ENCODE measurements around the gene PTPN14.

Gene PTPN14

DNA sequence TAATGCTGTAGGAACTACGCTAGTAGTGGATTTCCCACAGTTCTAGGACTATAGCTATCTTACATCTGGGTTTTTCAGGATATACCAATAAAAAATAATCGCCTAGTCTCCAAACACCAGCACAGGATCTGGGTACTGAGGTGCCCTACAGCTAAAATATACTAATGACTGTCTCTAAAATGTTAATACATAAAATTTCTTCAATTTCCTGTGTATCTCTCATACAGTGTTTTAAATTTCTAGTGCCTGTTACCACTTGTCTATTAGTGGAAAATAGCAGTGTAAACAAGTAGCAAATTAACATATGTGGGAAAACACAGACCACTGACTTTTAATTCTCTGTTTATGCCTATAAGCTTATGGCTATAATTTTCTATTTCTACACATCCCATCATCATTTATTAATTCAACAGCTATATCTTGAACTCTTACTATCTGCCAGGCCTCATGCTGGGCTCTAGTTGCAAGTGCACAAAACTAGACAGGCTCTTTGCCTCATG lies 16.1 kb upstream of the PTPN14 start:
- no peak for DNase-seq

DNA sequence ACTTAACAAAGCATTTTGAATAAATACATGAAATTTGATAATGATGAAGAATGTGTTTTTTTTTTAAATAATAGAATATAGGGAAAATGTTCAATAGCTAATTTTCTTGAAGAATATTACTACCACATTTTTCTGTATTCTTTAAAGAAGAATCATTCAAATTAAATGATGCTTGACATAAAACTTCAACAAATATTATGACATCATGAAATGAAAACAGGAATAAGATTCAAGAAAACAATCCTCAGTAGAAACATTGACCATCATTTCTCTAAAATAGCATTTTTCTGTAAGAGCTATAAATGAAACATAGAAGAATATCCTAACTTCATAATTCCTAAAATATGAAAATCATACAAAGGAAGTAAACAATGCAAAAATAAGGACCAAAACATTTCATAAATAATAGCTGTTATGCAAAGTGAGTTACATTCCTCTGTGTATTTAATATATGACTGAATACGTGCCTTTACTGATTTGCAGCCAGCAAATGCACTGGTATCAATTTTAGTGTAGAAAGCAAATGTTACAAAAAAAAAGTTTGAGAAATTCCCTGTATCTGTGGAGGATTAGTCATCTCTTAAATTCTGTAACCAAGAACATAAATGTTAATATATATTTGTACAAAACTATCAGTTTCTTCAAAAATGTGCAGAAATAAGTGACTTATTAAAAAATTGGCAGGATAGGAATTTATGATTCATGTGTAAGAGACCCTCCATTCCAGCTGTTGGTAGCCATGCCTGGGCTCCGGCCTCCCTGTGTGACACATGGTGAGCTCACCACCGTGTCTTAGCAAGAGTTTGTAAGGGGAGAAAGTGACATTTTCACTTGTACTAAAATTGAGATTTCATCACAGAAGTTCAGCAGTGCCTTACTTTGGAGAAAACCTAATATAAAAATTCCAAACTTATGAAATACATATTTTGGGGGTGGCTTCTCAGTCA lies 15.0 kb upstream of the PTPN14 start:
- no peak for DNase-seq

DNA sequence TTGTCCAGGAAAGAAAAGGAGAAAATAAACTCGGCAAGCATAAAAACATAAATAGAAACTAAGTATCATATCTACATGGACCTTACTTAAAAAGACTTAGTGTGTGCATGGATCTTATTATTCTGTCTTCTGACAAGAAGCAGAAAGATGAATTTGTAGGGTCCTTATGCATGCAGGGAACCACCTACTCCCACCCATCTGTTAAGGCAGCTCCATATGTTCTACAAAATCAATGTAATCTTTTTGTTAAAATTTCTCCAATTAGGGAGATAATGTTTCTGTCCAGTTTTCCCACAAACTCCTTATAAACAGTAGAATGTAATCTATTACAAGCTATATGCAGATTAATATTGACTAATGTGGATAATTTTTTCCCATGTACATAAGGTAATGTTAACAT lies 13.9 kb upstream of the PTPN14 start:
- DNase-seq: no peak

DNA sequence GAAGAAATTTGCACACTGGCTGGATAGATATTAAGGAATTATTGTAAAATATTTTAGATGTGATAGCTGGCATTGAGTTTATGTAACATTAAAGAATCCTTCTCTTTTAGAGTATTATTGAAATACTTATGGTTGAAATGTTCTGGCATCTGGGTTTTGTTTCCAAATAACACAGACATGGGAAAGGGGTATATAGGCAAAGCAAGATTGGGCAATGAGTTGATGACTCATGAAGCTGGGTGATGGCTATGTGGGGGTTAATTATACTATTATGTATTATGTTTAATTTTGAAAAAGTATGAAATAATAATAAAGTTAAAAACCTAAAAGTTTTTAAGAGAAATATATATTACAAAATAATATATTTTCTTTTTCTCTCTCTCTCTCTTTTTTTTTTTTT lies 12.5 kb upstream of the PTPN14 start:
- DNase-seq: no peak

DNA sequence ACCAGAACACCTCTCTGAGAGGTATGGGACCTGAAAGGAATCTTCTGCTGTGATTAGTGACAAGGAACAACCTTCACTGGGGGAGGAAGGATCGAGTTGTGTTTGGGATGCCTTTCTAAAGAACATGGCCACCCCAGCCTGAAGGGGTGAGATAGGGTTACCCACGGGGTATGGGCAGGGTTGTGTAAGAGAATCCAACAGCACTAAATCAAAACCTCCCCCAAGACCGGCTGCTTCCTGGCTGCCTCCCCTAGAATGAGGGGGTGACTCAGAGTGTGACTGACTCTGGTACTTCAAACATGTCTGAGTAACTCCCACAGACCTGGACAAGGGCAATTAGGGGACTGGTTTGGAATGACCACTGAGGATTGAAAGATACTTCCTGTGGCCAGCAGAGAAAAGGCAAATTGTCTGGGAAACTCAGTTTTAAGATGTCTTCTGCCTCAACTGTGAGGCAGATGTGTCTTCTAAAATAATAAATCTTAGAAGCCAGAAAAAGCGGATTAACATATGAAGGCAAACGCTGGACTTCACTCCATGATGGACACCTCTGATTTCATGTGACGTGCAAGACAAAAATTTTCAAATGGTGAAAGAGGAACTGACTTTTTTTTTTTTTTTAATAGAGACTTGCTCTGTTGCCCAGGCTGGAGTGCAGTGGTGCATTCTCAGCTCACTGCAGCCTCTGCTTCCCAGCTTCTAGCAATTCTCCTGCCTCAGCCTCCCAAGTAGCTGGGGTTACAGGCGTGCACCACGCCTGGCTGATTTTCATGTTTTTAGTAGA lies 6.7 kb upstream of the PTPN14 start:
- no peak for DNase-seq

DNA sequence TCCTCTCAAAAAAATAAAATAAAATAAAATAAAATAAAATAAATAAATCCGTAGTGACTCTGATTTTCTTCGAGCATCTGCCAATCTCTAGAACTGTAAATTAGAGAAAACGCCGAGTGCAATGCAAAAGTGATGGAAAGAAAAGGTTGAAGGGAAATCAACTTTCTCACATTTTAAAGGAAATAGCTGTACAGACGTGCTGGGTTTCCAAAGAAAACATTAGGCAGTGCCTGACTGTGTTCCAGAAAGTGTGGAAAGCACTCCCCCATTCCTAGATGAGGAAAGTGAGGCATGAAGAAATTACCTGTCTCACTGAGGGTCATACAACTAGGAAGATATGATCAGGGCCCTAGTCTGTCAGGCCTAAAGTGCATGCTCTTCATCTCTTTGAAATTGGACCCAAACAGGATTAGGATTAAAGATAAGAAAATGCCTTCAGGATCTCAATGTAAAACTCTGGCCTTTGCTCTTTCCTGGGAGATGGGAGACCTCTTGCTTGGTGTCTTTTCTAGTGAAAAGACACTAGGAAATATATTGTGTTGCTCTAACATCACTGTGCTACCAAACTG lies 1.8 kb upstream of the PTPN14 start:
- no peak for DNase-seq

DNA sequence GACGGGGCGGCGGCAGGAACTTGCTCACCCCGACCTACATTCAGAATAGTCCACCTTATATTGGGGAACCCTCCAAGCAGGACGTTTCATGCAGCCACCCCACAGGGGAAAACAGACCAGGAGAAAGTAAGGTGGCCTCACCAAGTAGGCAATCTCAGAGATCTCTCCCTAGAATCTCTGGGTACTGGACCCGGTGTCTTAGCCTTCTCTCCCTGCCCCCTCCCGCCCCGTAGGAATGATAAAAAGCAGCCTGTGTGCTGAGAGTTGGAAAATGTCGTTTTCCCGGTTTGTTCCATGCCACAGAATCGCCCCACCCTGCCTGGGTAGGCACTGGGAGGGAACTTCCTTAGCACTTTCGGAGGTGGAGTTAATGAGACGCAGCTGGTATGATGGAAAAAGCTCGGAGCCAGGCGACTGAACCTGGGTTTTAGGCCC lies 789 bp upstream of the PTPN14 start:
- DNase-seq: no peak

DNA sequence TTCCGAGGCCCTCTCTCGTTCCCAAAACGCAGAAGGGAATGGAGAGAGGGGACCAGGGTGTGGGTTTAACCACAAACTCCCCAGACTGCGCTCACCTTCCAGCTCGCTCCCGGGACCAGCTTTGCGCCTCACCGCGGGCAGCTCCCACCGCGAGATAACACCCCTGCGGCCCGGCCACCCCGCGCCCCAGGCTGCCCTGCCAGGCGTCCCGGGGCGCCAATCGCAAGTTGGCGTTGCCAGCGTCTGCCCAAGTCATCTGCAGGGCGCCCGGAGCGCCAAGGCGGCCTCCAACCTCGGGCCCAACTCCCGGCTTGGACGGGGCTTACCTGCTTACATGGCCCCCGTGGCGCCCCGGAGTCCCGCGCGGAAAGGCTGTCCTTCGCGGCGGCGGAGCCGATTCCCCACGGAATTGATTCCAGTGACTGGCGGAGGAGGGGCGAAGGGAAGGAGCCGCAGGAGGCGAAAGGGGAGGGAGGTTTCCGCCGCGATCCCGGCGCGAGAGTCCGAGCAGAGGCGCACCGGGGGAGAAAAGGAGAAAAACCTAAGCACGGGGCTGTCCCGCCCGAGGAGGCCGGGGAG lies 456 bp downstream of the PTPN14 start:
- no peak for DNase-seq

DNA sequence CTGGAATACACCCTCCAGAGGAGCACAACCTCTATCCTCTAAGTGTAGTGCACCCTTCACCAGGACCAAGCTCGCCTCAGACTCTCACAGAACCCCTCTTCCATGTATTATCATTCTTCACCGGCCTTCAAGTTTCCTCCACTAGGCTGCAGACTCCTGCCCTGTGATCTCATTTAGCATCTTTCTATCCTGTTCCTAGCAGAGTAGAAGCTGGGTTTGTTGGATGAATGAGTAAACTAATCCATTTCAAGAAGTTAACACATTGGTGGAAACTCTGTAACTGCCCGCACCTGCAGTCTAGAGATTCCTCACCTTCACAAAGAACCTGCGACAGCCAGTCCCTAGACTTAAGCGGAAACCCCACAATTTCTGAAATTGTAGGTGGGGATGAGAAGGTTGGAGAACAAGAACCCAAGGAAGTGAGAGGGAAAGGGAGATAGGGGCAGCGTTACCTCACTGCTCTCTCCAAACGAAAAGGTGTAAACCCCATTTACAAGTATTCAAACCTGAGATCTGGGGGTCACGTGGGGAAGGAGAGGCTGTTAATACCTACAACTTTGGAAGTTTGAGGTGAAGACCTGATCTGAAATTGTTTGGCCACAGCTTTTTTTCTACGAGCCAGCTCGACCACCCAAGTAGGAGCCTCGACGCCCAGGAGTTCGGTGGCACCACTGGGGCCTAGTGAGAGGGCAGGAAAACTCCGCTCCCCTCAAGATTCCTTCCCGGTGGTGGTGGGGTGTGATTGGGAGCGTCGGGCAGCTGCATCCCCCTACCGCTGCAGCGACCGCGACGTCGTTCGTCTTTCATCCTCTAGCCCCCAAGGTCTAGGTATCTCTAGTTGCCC lies 1.2 kb downstream of the PTPN14 start:
- DNase-seq: no peak

DNA sequence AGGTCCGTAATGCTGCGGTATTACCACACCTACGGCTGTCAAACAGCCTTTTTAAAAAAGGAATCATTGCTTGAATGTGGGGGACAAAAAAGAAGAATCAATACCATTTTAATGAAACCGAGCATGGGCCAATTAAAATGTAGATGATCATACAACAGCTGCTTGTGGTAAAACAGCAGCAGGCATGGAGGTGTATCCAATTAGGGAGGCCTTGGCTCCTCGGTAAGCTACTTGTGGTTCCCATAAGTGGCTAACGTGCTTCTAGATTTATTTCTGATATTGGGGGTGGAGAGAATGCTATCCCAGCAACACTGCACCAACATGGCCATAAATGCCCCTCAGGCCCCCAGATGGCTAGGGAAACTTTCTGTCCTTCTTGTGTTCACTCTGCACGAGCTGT lies 1.8 kb downstream of the PTPN14 start:
- DNase-seq: no peak

DNA sequence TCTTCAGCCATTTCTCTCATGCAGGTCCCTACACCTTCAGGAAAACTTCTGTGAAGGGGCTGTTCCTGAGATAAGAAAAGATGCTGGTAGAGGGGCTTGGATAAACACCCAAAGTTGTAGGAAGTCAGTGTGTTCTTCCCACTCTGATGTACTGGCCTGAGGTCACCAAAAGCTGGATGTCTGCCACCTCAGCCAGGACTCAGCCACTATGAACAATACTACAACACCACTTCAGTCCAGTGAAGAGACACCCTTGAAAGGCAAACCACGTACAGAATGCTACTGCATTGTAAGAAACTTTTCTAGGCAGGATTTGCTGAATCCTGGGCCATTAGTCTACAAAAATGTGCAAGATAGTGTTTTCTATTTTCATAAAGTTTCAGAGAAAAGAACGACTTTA lies 2.4 kb downstream of the PTPN14 start:
- no peak for DNase-seq

DNA sequence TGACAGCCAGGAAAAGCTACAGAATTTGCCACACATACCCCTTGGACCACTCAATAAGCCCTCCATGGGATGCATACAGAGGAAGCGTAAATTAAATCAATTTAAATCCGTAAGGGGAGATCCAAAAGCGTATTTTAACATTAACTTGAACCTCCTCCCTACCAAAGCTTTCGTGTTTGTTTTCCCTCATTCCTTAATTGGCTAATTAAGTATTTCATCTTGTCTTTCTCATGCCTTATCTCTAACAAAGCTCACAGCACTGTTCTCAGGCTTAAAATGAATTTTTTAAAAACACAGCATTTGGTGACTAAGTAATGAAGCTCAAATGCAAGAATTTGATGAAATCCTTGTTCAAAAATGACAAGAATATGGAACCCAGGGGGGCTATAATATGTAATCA lies 3.1 kb downstream of the PTPN14 start:
- DNase-seq: no peak

DNA sequence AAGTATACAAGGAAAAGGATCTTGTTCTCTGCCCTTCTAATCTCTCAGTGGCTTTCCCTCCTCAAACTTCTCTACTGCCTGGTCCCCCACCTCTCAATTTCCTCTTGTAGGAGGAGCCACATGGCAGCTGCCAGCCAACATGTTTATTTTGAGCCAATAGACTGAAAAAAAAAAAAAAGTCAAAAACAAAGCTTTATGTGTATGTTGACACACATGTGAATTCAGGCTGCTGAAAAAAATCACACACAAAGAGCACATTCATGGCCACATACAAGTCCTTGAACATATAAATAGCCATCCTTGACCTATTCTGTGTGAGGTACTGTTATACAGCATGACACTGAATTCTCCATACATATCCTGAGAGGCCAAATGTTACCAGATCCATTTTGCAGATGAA lies 3.7 kb downstream of the PTPN14 start:
- DNase-seq: no peak

DNA sequence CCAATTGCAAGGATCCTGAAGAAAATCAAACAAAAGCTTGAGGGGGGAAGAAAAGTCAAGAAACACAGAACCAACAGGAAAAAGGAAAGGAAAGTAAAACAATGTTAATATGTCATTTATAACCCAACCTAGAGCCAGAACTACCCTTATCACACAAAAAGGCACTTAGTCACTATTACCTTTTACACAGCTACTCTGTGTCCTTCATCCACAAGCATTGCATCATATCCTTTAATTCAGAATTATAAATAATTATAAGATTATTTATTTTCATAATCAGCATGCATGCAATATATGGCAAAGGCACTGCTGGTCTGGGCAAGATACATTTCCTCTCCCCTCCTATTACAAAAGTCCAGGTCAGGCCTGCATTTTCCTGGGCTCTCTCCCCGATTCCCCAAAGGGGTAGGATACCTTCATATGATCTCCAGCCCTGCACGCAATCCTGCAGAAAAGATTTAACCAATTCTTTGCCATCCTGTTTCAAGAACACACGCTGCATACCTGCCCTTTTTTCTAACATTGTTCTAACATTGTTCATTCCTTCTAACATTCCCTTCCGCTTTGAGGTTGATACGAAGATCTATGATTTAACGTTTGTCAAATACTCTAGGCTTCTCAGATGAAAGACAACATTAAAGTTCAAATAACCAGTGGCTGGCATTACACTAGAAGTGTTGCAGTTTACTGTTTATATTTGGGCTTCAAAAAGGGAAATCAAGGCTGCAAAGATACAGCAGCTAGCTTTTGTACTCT lies 4.3 kb downstream of the PTPN14 start:
- no peak for DNase-seq

DNA sequence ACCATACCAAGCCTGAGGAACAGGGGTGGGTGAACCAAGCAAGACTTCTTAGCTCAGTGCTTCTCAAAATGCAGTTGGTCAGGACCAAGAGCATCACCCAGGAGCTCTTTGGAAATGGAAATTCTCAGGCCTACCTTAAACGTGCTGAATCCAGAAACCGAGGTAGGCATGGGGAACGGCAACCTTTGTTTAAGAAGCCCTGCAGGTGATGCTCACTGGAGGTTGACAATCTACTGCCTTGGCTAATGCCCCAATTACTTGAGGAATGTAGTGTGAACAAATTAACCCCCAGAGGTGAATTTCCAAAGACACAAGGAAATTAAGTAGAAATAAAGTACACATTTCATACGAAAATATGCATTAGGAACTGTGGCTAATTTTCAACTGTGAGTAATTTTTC lies 5.3 kb downstream of the PTPN14 start:
- DNase-seq: no peak

DNA sequence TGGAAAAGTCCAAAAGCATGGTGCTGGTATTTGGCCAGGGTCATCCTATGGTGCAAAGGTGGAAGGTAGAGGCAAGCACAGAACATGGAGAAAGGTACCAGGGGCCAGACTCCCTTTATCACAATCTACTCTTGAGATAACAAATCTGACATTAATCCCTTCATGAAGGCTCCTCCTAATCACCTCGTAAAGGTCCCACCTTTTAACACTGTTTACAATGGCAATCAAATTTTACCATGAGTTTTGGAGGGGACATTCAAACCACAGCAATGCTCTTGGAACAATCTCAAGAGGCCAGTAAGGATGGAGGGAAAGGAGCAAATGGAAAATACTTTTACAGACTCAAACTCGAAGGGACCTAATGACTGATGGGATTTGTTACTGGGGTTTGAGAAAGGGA lies 6.1 kb downstream of the PTPN14 start:
- DNase-seq: no peak

DNA sequence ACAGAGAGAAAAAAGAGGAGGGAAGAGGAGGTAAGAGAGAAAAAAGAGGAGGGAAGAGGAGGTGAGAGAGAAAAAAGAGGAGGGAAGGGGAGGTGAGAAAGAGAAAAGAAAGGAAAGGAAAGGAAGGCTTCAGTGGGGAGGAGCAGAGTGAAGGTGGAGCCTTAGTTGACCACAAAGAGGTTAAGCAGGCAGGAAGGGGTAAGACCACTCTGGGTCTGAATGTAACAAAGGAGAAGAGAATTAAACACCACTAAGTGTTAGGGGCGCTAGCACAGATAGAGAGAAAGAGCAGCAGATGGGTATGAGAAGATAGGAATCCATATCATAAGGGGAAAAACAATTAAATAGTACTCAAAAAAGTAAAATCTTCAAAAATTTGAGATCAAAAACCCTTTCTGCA lies 6.6 kb downstream of the PTPN14 start:
- DNase-seq: no peak

DNA sequence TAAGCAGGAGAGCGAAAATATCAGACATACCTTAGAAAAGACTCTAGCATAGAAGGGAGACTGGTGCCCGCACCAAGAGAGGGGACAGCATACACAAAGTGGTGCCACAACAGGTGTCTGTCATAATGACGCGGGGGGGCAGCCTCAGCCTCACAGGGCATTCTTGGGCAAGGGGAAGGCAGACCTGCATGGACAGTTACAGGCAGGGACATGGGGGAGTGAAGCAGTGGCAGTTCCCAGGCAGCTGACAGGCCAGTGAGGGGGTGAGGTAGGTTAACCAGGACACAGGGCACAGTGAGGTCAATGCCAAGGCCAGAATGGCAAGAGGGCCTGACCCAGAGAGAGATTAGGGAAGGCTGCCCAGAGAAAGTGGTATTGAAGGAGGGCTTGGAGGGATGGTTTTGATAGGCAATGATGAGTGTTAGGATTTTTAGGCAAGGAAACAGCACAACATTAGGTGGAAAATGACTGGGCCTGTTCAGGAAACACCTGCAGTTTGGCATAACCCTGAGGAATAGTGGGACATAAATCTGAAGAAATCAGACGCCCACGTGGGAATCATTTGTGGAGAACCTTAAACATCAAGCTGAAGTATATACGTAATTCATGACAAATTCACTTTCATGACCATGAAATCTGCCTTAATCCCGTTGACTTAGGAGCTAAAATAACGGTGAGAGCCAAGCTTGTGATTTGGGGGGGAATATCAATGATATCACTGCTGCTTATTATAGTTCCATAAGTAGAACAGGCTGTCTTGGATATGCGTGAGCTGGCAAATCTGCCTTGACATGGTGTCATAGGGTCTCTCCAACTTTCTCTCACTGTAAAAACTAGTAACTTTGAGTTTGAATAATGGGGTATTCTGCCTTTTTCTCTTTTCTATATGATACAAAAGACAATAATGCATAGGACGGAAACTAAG lies 8.9 kb downstream of the PTPN14 start:
- DNase-seq: no peak

DNA sequence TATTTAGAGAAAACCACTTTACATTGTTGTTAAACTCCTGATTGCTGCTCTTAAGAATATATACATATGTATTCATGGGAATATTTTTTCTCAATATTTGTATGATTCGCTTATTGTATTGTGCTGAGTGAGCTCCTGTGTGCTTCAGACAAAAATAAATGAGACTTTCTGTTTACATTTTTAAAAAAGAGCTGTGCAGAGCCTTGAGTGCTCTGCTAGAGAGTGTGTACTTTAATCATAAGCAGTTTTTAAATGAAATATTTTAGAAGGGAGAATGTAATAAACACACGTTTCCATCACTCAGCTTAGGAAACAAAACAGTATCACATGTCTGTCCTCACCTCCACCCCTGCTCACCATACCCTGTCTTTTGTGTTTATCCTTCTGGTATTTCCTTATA lies 9.7 kb downstream of the PTPN14 start:
- no peak for DNase-seq

DNA sequence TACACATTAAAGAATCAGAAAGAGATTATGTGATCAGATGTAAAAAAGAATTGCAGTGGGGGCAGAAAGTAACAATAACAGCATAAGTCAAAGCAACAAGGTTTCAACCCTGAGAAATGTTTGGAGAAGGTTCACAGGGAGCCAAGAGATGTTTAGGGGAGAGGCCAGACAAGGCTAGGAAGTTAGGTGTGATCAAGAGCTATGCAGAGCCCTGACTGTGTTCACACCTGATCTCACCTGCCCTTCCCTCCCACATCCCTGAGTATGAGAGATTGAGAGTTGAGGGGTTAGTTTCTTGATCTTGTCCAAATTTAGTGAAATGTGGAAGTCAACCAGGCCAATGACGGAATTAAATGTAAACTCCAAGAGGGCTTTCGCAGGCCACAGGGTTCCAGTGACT lies 10.2 kb downstream of the PTPN14 start:
- no peak for DNase-seq

Data from NCI-H446 treated with DMSO at 0.1 percent for 48 hours (cell line).